HG03060 (cell line): ENCODE measurements around the gene MTRFR.
A peak's percentile ranks its signal among the peaks of the same experiment; 100 is the strongest.
"Not testable (repeated sequence)": the region's sequence is repeated elsewhere in the genome, so short reads cannot be mapped to it uniquely, and the experiment has no call there.

Experiments
- ATAC-seq: cut with Tn5 transposase; IDR thresholded peaks from one replicate; pipeline ENCODE4 v1.9.1; 2021; ENCODE audit warnings: low read depth, moderate number of reproducible peaks; ENCODE audit not compliant: unreplicated experiment

Gene MTRFR

DNA sequence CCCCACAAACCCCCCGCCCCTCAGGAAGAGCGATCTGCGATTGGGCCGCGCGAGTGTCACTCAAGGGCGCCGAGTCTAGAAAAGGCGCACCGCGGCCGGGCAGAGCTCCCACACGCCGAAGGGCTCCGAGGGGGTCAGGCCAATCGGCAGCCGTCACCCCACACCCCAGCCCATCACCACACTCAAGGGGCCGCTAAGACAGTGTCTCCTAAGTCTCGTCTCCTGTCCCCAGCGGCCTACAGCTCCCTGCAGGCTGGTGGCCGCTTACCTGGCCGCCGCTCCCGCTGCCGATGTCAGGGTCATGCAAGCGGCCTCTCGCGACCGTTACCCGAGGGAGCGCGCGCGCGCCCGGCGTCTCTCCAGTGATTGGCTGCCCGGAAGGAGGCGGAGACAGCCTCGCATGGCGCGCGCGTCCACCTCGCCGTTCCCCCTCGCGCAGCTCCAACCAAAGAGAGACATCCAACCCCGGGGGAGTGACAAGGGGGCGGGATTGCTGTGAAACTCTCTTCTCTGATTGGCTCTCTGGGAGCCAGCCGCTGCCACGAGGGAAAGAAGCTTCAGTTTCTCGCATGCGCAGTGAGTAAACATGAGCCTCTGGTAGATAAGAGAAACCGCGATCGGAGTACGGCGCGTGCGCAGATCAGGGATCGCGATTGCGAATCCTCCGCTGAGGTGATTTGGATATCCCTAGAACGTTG, at the start of gene MTRFR, which contains the start of gene MPHOSPH9:
MTRFR (plus strand) TSS at position 630 of the 698 bp plus-strand sequence. CDS start 20,239 bp downstream, outside the sequence.
MPHOSPH9 (minus strand) TSS at position 335 of the 698 bp plus-strand sequence. CDS start 2,777 bp downstream, outside the sequence.
- peak; percentile 69 for ATAC-seq

DNA sequence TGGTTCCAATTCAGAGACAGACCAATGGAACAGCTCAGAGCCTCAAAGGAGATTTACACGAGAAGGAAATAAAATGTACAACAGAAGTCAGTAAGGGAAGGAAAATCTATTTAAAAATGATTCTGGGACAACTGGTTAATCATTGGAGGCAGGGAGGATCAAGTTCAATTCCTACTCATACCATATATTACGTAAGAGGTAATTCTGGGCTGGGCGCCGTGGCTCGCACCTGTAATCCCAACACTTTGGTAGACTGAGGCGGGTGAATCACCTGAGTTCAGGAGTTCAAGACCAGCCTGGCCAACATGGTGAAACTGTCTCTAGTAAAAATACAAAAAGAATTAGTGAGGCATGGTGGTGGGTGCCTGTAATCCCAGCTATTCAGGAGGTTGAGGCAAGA, 45.6 kb upstream of the MTRFR start:
- ATAC-seq = no peak

DNA sequence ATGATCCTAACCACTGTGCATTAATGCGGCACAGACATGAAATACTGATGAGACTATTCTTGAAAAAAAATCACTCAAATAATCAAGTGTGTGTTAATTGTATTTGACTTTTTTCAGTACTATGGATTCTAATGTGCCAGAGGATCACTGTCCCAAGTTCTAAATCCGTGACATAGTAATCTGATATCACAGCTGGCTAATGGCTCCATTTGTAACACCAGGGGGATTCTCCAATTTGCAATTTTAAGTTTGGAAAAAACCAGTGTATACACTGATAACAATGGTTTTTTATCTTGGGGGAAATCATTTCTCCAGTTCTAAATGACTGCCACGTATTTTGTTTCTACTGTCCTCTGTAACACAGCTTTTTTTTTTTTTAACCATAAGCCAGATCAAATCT, 33.3 kb upstream of the MTRFR start:
- no peak for ATAC-seq

DNA sequence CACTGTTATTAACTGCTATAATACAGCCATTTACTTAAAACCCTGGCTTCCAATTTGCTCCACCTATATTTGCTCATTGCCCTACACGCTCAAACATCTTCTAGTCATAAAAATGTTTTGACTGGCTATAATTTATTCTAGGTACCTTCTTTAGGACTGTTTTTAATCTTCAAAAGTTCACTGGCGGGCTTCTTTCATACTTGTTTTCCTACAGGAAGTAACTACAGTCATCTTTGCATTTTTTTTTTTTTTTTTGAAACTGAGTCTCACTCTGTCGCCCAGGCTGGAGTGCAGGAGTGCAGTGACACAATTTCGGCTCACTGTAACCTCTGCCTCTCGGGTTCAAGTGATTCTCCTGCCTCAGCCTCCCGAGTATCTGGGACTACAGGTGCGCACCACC, 32.8 kb upstream of the MTRFR start:
- ATAC-seq = no peak

DNA sequence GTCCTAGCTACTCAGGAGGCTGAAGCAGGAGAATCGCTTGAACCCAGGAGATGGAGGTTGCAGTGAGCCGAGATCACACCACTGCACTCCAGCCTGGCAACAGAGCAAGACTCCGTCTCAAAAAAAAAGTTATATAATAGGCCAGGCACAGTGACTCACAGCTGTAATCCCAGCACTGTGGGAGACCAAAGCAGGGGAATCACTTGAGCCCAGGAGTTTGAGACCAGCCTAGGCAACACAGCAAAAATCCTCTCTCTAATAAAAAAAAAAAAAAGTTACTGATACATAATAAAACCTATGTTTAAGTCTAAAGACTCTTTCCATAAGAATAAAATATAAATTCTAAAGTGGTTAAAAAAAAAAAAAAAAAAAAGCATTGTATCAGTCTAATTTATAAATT, 26.4 kb upstream of the MTRFR start:
- ATAC-seq = not testable (repeated sequence)

DNA sequence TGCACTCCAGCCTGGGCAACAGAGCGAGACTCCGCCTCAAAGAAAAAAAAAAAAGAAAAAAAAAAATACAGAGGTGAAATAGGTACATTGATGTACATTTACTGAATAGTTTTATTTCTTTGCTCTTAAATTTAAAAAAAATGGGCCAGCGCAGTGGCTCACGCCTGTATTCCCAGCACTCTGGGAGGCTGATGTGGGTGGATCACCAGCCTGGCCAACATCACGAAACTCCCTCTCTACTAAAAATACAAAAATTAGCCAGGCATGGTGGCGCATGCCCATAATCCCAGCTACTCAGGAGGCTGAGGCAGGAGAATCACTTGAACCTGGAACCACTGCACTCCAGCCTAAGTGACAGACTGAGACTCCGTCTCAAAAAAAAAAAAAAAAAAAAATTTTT, 25.4 kb upstream of the MTRFR start:
- not testable (repeated sequence) for ATAC-seq

DNA sequence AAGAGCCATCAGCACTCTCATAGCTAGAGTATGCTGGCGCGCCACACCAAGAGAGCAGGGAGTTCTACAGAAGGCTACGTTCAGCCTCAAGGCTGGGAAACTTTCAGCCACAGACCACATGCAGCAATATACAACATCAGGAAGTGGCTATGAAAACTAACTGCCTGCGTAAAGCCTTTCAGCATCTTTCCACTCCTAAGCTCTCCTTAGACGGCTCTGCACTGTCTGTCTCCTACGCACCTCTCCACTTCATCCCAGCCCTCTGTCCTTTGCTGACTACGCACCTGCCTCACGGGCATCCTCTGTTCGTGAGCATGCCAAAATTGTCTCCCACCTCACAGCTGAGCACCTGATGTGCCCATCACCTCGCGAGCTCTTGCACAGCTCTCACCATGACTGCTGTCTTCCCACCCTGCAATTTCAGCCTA, 10.0 kb upstream of the MTRFR start:
- ATAC-seq = no peak

DNA sequence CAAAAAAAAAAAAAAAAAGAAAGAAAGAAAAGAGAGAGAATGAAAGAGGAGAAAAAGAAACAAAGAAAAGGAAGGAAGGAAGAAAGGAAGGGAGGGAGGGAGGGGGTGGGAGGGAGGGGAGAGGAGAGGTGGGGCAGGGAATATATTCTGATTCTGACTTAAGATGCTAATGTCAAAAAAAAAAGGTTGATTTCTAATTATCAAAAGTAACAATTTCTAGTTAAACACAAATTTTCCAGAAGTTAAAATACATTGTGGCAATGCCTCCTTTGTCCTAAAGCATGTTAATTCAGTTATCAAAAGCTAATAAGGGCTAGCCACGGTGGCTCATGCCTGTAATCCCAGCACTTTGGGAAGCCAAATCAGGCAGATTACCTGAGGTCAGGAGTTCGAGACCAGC, 7.8 kb upstream of the MTRFR start:
- no peak for ATAC-seq

DNA sequence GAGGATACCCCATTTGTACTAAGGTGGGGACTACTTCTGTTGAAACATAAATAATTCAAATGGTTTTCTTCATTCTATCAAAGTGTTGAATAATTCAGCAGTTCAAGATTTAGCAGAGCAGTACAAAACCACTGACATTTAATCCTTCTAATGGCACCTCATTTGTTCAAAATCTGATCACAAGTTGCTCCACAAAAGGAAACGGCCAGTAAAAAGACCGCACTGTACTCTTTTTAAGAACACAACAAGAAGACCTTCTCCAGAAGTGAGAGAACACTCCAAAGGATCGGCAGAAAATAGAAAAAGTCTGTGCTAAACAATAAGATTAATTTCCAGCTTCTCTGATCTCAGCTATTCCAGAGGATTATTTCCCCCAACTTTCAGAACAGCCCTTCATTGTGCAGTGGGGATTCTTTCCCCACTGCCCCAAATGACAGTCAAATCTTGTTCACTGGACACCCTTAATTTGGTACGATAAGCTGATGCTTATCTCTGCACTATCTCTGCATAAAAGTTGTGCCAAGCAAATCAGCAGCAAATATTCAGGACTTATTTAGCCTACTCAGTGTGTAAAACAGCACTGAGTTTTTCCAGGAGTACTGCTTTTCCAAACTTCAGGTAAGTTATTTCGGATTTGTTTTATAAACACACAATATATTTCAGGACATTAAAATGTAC, 5.5 kb upstream of the MTRFR start:
- ATAC-seq = no peak

DNA sequence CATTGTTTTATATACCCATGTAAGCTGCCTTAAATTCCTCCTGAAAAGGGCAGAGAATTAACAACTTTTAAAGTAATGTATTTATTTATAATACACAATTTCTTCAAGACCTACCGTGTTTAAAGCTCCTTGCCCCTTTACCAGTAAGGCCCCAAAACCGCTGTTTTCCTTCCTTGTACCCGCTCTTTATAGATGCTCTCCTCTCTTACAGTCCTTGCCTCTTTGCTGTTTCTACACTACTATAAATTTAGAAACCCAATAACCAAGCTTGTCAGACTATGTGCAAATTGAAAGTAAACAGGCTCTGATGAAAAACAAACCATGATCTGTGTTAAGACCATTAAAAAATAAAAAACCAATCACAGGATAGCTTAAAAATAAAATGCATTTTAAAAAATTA, 4.2 kb upstream of the MTRFR start:
- no peak for ATAC-seq

DNA sequence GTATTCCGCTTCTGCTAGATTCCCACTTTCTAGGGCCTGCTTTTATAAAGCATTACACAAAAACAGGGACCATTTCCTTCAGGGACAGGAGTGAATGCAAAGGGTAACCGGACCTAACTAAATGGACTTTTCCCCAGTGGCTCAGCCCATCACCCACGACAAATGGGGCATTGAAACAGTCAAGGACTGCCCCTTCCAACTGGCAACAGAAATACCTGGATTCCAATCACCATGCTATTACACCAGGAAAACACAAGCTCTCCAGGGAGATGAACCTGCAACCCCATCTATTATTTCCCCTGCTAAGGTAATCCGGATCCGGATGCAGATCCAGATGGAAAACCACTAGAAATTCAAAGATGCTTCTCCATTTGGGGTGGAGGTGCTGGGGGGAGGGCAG, 1.3 kb upstream of the MTRFR start:
- ATAC-seq = no peak

DNA sequence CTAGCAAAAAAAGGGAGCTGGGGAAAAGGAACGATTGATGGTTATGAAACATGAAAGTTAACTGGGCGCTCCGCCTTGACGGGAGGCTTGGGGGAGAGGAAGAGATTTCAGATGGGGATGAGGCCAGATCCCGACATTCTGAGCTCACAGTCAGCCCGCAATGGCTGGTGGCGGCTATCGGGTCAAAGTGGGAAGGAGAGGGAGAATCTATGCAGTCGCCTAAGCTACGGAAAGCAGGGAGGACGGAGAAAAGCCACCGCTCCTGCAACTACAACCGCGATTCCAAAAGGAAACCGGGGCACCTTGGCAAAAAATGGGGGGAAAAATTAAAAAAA, 797 bp upstream of the MTRFR start:
- no peak for ATAC-seq

DNA sequence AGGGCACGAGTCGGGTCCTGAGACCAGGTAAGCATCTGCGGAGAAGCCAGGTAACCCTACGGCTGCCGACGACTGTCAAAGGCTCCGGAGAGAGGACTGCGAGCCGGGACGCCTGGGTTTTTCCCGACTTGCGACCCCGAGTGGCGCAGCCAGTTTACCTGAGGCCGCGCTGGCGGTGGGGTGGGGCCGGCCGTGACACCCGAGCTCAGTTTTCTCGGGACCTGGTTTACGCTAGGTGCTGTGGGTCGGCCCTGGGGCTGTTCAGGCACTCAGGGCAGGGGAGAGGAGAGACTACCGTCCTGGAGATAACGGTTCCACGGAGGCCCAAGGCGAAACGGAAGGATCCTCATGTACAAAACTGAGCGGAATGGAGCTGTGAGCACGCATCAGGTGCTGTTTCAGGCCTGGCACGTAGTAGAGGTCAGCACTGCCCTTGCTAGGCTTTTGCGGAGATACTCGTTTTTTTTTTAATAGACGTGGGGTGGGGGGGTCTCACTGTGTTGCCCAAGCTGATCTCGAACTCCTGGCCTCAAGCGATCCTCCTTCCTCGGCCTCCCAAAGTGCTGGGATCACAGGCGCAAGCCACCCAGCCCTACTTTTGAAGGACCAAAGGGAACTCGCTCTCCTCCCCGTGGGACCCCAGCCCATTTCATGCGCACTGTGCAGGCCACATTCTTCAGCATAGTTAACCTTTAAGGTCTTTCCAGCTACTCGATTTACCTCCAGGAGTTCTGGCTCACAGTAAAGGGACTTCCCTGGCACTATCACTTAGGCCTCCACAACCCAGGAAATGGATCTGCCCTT, 471 bp downstream of the MTRFR start:
- peak; percentile 9 for ATAC-seq

DNA sequence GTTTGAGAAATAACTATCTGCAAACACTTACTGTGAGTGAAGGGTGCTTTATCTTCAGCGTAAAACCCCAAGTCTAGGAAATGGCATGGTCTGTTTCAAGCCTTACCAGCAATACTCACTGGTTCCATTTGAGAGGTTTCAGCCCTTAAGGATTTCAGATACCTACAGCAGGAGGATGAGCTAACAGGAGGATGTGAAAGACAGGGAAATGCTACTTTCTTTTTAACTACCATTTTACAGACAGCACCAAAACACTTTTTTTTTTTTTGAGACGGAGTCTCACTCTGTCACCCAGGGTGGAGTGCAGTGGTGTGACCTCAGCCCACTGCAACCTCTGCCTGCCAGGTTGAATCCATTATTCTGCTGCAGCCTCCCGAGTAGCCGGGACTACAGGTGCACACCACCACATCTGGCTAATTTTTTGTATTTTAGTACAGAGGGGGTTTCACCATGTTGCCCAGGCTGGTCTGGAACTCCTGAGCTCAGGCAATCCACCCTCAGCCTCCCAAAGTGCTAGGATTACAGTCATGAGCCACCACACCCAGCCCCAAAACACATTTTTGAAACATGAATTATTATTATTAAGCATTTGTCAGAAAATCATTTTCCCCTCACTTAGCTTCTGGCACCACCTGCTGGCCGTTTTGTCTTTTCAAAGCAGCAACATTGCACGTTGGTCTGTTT, 4.6 kb downstream of the MTRFR start:
- no peak for ATAC-seq

DNA sequence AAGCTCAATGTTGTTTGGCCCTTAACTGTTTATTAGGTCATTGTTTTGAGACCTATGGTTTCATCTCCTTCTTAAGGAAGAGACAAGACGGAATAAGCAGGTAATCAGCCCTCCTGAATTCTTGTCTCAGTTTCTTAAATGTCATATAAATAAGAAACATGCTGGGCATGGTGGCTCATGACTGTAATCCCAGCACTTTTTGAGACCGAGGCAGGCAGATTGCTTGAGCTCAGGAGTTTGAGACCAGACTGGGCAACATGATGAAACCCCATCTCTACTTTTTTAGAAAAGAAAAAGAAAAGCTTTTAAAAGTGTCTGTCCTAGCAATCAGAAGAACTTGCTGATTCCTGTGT, 5.1 kb downstream of the MTRFR start:
- ATAC-seq = no peak

DNA sequence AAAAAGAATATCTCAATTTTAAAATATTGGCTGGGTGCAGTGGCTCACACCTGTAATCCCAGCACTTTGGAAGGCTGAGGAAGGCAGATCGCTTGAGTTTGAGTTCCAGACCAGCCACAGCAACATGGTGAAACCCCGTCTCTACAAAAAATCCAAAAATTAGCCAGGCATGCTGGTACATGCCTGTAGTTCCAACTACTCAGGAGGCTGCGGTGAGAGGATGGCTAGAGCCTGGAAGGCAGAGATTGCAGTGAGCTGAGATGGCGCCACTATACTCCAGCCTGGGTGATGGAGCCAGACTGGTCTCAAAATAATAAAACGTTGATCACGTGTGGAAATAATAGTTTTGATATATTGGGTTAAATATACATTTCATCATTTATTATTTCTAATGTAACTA, 5.7 kb downstream of the MTRFR start:
- no peak for ATAC-seq

DNA sequence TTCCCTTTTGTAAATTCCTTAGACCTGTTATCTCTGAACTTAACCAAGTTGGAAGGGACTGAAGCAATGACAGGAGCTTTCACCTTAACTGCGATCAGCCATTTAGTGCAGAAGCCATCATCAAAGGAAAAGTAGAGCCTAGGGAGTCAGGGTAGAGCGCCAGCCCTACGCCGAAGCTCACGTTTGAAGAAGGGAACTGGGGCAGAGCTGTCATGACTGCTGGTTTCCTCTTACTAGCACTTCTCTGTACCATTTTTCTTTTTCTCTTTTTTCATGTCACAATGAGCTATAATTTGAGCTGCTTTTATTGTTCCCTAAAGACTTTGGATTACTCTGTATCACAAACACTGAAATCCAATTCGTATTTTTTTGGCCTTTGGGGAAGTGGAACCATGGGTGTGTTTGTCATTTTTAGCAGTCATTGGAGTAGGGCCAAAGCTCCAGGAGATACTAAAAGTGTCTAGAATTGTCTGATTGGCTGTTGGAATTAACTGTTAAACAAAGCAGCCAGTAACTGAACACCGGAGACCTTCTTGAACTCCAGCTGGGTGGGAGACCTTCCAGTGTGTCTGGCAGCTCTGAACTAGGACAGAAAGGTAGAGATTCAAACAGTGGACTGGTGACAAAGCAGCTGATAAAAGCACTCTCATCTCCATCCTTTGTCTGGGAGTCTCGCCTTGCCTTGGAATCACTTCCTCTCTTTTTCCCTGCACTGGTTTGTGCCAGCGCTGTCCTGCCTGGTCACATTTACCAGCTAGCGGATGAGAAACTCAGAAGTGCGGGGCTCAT, 9.1 kb downstream of the MTRFR start:
- ATAC-seq = no peak

DNA sequence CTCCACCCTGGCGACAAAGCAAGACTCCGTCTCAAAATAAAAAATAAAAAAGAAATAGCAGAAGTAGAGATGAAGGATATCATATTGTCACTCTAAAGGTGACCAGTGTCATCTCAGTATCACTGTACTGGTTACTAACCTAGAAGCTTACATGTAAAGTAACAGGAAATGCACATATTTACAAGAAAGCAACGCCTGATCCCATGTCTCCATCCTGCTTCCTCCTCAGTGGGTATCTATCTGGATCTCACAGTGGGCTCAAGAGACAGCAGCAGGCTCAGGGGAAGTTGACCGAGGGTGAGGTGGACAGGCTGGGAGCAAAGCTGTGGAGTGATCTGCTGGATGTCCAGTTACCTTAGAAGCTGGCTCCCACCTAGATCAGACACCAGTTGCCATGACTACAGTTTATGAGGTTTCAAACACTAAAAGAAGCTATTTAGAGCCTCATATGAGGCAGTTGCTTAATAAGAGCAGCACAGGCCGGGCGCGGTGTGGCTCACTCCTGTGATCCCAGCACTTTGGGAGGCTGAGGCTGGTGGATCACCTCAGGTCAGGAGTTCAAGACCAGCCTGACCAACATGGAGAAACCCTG, 10.5 kb downstream of the MTRFR start:
- no peak for ATAC-seq

DNA sequence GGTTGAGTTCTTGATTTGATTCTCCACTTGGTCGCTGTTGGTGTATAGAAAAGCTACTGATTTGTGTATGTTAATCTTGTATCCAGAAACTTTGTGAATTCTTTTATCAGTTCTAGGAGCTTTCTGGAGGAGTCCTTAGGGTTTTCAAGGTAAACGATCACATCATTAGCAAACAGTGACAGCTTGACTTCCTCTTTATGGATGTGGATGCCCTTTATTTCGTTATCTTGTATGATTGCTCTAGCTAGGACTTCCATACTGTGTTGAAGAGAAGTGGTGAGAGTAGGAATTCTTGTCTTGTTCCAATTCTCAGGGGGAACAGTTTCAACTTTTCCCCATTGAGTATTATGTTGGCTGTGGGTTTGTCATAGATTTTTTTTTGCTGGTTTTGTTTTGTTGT, 12.4 kb downstream of the MTRFR start:
- no peak for ATAC-seq

DNA sequence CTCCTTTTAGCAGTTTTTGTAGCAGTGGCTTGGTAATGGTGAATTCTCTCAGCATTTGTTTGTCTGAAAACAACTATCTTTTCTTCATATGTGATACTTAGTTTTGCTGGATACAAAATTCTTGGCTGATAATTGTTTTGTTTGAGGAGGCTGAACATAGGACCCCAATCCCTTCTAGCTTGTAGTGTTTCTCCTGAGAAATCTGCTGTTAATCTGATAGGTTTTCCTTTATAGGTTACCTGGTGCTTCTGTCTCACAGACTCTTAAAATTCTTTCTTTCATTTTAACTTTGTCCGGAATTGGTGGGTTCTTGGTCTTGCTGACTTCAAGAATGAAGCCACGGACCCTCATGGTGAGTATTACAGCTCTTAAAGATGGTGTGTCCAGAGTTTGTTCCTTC, 14.9 kb downstream of the MTRFR start:
- ATAC-seq = not testable (repeated sequence)
